Uterine smooth muscle cell (primary cell): Measurements from ENCODE around the gene FUT3. TPM values are rescaled to one million over a fixed set of nuclear protein-coding genes. Genes with fewer than 3 reads are reported as not detected.

Source experiments
- total RNA-seq: library from RNA; depleted of rRNA; stranded (reverse); fragments of >200 nt; gene quantifications from 2 replicates; pipeline ENCODE4 v1.2.3, GENCODE V29; 2014

The FUT3 gene
- not detected in 2 replicates for total RNA-seq

GRCh38 chr19:5851302-5851701, at the start of gene FUT3:
FUT3 (minus strand) TSS chr19:5851449.

DNA sequence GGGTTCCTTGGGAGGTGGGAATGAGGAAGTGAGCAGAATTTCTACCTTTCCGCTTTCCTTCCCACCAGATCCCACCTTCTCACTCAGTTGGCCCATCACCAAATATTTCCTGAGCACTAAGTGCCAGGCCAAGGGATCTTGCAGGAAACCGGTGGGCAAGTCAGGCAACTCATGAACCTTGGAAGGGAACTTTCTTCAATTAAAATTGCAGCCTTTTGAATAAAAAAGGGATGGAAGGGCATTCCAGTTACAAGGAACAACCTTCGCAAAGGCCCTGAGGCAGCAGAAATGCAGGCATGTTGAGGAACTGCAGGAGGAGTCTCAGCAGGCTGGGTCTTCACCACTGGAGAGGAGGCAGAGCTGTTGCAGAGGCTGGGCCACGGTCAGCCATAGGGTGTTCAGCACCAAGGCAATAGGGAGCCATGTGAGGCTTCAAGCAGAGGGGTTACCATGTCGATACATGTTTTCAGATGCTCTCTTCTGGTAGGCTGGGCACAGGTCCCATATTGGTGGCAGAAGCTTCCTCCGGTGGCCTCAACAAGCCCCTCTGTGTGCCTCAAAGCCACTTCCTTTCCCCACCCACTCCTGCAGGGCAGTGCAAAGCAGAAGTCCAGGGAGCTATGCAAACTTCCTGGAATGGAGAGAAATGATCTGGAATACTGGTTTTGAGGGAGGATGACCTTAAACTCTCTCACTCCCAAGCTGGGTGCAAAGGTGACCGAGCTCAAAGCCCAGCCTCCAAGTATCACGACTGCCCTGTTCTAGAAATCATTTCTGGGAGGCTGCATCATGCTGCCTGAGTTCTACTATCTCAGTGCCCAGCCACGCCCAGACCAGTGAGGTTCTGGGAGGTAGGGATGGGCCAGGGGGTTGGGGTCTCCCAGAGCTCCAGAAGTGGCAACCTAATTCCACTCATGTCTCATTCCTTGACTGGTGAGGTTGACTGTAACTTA, 11.9 kb downstream of the FUT3 start, which contains the start of gene FUT6:
FUT6 (minus strand) TSS at position 638 of the 953 bp plus-strand sequence. CDS start 7,135 bp downstream, outside the sequence.

DNA sequence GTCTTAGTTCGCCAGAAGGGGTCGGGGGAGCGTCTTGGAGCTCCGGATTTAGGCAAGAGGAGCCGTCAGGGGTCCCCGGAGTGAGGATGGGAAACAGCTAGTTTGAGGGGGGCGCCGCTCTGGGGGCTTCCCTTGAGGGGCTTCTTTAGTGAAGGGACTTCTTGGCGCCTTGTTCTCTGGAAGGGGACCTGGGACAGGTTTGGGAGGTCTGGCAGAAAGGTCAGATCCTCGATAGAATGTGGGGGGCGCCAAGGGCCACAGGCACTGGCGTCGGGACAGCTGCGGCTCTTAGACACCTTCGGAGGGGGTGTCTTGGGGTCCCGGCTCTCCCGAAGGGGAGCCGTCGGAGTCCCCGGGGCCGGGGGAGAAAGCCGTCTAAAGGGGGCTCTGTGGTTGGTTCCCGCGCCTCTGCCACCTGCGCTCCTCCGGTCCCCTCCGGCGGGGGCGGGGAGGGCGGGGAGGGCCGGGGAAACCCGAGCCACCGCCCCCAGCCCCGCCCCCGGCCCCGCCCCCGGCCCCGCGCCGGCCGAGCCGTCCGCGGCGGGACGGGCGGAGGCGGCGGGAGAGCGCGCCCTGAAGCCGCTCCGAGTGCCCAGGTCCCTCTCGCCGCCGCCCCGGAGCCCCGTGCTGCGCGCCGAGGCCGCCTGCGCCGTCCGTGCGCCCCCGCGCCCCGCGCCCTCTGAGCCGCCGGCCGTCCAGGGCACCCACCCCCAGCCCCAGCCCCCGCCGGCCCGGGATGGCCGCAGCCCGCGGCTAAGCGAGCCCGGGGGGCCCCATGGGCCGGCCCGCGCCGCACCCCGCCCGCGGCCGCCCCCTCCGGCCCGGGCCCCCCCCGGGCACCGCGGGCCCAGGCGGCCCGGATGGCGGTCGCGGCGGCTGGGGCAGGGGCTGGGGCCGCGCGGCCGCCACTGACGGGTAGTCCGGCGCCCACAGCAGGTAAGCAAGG, 46.5 kb downstream of the FUT3 start, which contains the start of gene NRTN:
NRTN (plus strand) TSS at position 552 of the 946 bp plus-strand sequence. CDS start 19,099 bp downstream, outside the sequence.

Other genes starting within 250 kb of the FUT3 start
- gene SAFB2, start 228.7 kb downstream of the FUT3 start, total RNA-seq: 42.1 and 46.5 TPM in 2 replicates
- 68.5 and 73.4 TPM in 2 replicates for gene SAFB, start 228.4 kb downstream of the FUT3 start, total RNA-seq
- gene MICOS13, start 170.9 kb downstream of the FUT3 start, total RNA-seq: 24.8 and 33.6 TPM in 2 replicates
- gene HSD11B1L, start 170.4 kb downstream of the FUT3 start, total RNA-seq: 4.2 and 10.6 TPM in 2 replicates
- 464 and 651 TPM in 2 replicates for gene RPL36, start 161.2 kb downstream of the FUT3 start, total RNA-seq
- gene LONP1, start 131.3 kb downstream of the FUT3 start, total RNA-seq: 212 and 293 TPM in 2 replicates
- gene CATSPERD, start 130.8 kb downstream of the FUT3 start, total RNA-seq: not detected in 2 replicates
- 0.22 and 0.37 TPM in 2 replicates for gene PRR22, start 66.7 kb downstream of the FUT3 start, total RNA-seq
- 33.4 and 47.6 TPM in 2 replicates for gene DUS3L, start 60.3 kb downstream of the FUT3 start, total RNA-seq
- gene NRTN, start 46.4 kb downstream of the FUT3 start, total RNA-seq: not detected in 2 replicates
- not detected in 2 replicates for gene FUT6, start 11.7 kb downstream of the FUT3 start, total RNA-seq
- gene FUT5, start 19.1 kb upstream of the FUT3 start, total RNA-seq: not detected in 2 replicates
- gene NDUFA11, start 52.3 kb upstream of the FUT3 start, total RNA-seq: 253 and 291 TPM in 2 replicates
- 3.5 and 8.0 TPM in 2 replicates for gene VMAC, start 53.4 kb upstream of the FUT3 start, total RNA-seq
- gene CAPS, start 62.8 kb upstream of the FUT3 start, total RNA-seq: 1.4 and 4.5 TPM in 2 replicates
- 36.1 and 44.5 TPM in 2 replicates for gene RANBP3, start 126.7 kb upstream of the FUT3 start, total RNA-seq